HUES48 (cell line): Measurements from ENCODE around the gene YDJC.
A peak's percentile ranks its signal among the peaks of the same experiment; 100 is the strongest.

Experiments
- H3K27ac ChIP-seq: one replicate; pipeline ENCODE4 v1.7.0; 2013; ENCODE audit warnings: low read depth, low read length, inconsistent platforms
- H3K27me3 ChIP-seq: 2 replicates; pipeline ENCODE4 v1.6.1; 2013; ENCODE audit warnings: mild to moderate bottlenecking, low read length; ENCODE audit not compliant: control insufficient read depth, insufficient read depth
- H3K36me3 ChIP-seq: 2 replicates; pipeline ENCODE4 v1.6.1; 2013; ENCODE audit warnings: low read length; ENCODE audit not compliant: control insufficient read depth, insufficient read depth
- H3K4me1 ChIP-seq: 2 replicates; pipeline ENCODE4 v1.6.1; 2013; ENCODE audit warnings: mild to moderate bottlenecking, low read length; ENCODE audit not compliant: control insufficient read depth, insufficient read depth
- H3K4me3 ChIP-seq: 2 replicates; pipeline ENCODE4 v1.5.1; 2013; ENCODE audit warnings: mild to moderate bottlenecking, low read depth, low read length
- H3K9ac ChIP-seq: 2 replicates; pipeline ENCODE4 v1.6.1; 2013; ENCODE audit warnings: mild to moderate bottlenecking, low read depth, low read length, moderate library complexity
- H3K9me3 ChIP-seq: 2 replicates; pipeline ENCODE4 v1.6.1; 2013; ENCODE audit warnings: low read length; ENCODE audit not compliant: control insufficient read depth, insufficient read depth

YDJC gene

GRCh38 chr22:21628386-21629254, 1.2 kb downstream of the YDJC start:
- Histone ChIP-seq H3K4me3 (peak overlapping the region; percentile 93), H3K36me3 (peaks cover 11% of the 10 kb centered on the region), H3K9ac (peak overlapping the region; percentile 93; the same call in 1 of the 2 replicates), H3K9me3 (no peaks in the 10 kb centered on the region), H3K27ac (no peak overlapping the region), H3K27me3 (no peaks in the 10 kb centered on the region), H3K4me1 (no peaks in the 10 kb centered on the region)

DNA sequence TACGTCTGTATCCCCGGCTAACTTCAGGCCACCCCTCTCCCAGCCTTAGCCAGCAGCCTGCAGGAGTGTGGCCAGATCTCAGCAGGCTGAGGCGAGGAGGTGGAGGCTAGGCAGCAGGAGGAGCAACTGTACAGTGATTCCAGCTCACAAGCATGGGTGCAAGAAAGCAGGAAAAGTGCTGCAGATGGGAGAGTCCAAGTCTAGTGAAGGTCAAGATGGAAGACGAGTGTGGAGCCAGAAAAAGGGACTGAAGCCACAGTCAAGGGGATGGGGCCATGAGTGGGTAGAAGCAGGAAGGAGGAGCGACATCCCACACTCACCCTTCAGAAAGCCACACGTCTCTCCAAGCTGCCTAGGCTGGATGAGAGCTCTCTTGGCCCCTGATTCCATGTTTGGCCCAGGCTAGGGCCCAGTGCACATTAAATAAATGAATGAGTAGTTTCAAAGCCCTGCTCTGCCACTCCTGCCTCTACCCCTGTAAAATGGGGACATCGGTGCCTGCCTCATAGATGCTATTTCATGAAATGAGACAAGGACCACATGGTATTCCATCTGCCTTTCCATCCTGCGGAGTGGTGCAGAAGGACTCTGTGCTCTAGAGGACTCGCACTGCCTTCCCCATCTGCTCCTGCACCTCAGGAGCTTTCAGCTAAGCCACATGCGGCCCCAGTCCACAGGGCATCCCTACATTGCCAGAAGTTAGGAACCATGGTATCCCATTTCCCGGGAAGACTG, 2.9 kb downstream of the YDJC start:
- no peaks in the 10 kb centered on the region for H3K27me3 ChIP-seq
- H3K9me3 ChIP-seq, result no peaks in the 10 kb centered on the region
- no peak overlapping the region for H3K4me3 ChIP-seq
- H3K27ac ChIP-seq, result no peak overlapping the region
- H3K4me1 ChIP-seq, result no peaks in the 10 kb centered on the region
- H3K9ac ChIP-seq, result no peak overlapping the region
- peaks cover 28% of the 10 kb centered on the region for H3K36me3 ChIP-seq

DNA sequence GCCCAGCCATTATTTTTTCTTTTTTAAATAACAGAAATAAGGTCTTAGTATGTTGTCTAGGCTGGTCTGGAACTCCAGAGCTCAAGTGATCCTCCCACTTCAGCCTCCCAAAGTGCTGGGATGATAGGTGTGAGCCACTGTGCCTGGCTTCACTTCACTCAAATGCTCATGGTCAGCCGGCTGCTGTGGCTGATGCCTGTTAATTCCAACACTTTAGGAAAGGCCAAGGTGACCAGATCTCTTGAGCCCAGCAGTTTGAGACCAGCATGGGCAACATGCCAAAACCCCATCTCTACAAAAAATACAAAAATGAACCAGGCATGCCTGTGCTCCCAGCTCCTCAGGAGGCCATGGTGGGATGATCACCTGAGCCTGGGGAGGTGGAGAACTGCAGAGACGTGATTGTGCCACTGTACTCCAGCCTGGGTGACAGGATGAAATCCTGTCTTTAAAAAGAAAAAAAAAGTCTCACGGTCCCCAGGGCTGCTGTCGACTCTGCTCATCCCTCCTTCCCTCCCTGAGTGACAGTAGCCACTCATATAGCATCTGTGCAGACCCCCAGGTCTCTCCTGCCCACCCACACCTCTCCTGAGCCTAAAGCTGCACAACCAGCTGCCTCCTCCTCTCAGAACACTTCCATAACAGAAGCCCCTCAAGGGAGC, 3.6 kb downstream of the YDJC start:
- Histone ChIP-seq H3K9me3 (no peaks in the 10 kb centered on the region), H3K27me3 (no peaks in the 10 kb centered on the region), H3K4me1 (no peaks in the 10 kb centered on the region), H3K9ac (no peak overlapping the region), H3K27ac (no peak overlapping the region), H3K4me3 (no peak overlapping the region), H3K36me3 (peaks cover 31% of the 10 kb centered on the region)

GRCh38 chr22:21624880-21625791, 4.7 kb downstream of the YDJC start:
- Histone ChIP-seq H3K36me3 (peaks cover 37% of the 10 kb centered on the region), H3K27ac (peak overlapping the region; percentile 31), H3K9ac (no peak overlapping the region), H3K4me3 (no peak overlapping the region), H3K27me3 (no peaks in the 10 kb centered on the region), H3K4me1 (no peaks in the 10 kb centered on the region), H3K9me3 (no peaks in the 10 kb centered on the region)

- H3K4me3 ChIP-seq, result no peak overlapping the region
- no peak overlapping the region for H3K9ac ChIP-seq
- H3K9me3 ChIP-seq, result no peaks in the 10 kb centered on the region
- no peaks in the 10 kb centered on the region for H3K4me1 ChIP-seq
- H3K36me3 ChIP-seq, result peaks cover 37% of the 10 kb centered on the region
- peak overlapping the region; percentile 31 for H3K27ac ChIP-seq
- no peaks in the 10 kb centered on the region for H3K27me3 ChIP-seq
Observed at GRCh38 chr22:21624120-21624879, 5.5 kb downstream of the YDJC start.

GRCh38 chr22:21623648-21623970, 6.2 kb downstream of the YDJC start:
- H3K27ac ChIP-seq, result peak overlapping the region; percentile 9
- H3K9ac ChIP-seq, result no peak overlapping the region

DNA sequence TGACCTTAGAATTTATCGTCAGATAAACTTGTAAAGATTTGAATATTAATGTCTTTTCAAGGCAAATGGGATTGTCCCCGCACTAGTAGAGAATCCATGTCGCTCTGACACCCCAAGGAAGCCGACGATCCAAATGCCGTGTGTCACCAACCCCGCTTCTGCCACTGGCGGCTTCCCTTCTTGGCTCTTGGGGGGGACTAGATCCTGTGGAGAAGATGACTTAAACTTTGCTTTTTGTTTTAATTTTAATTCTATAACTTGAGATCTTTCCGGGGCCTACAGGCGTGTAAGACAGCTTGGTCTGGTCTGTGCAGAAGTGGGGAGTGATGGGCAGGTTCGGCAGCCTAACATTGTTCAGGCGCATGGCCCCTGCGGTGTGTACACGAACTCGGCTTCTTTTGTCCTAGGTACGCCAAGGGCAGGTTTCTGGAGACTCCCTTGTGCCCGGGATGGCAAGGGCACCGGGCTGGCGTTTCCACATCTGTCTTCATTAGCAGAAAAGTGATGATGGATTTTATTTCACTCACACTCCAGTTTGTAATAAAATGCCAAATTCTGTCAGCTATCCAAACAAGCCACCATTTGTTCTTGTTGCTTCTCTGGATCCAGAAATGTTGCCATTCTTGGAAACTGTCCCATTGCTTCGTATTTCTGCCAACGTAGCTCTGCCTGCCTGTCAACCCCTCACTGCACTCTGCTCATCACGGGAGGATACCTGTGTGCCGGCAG, 6.7 kb downstream of the YDJC start:
- H3K36me3 ChIP-seq, result peaks cover 35% of the 10 kb centered on the region

More at GRCh38 chr22:21623648-21623970, 6.2 kb downstream of the YDJC start:
- peaks cover 40% of the 10 kb centered on the region for H3K36me3 ChIP-seq
- no peaks in the 10 kb centered on the region for H3K4me1 ChIP-seq
- no peaks in the 10 kb centered on the region for H3K9me3 ChIP-seq
- H3K27me3 ChIP-seq, result no peaks in the 10 kb centered on the region
- no peak overlapping the region for H3K4me3 ChIP-seq

GRCh38 chr22:21622011-21622918, 7.6 kb downstream of the YDJC start:
- no peak overlapping the region for H3K9ac ChIP-seq
- peaks cover 30% of the 10 kb centered on the region for H3K36me3 ChIP-seq
- H3K4me1 ChIP-seq, result no peaks in the 10 kb centered on the region

More for the DNA sequence above, 6.7 kb downstream of the YDJC start:
- no peaks in the 10 kb centered on the region for H3K4me1 ChIP-seq
- no peak overlapping the region for H3K9ac ChIP-seq
- no peaks in the 10 kb centered on the region for H3K27me3 ChIP-seq
- H3K9me3 ChIP-seq, result no peaks in the 10 kb centered on the region
- no peak overlapping the region for H3K4me3 ChIP-seq
- H3K27ac ChIP-seq, result peak overlapping the region; percentile 9

DNA sequence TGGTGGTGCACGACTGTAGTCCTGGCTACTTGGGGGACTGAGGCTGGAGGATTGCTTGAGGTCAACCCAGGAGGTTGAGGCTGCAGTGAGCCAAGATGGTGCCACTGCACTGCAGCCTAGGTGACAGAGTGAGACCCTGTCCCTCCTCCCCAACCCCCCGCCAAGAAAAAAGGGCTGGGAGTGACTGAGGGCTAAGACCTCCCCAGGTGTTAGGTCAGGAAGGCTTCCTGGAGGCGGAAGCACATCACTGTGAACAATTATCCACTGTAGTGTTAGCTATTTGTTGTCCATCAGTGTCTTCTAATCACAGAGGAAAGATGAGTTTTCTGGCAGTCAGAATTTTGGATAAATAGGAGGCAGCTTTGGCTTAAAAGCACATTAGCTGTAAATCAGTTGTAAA, 8.8 kb downstream of the YDJC start:
- Histone ChIP-seq H3K27ac (no peak overlapping the region), H3K9ac (no peak overlapping the region), H3K4me1 (no peaks in the 10 kb centered on the region), H3K9me3 (no peaks in the 10 kb centered on the region), H3K27me3 (no peaks in the 10 kb centered on the region), H3K4me3 (no peak overlapping the region), H3K36me3 (peaks cover 31% of the 10 kb centered on the region)

More at GRCh38 chr22:21622011-21622918, 7.6 kb downstream of the YDJC start:
- H3K27me3 ChIP-seq, result no peaks in the 10 kb centered on the region
- H3K4me3 ChIP-seq, result no peak overlapping the region
- H3K27ac ChIP-seq, result no peak overlapping the region
- no peaks in the 10 kb centered on the region for H3K9me3 ChIP-seq
